ENCODE results near the gene TSEN54.

The TSEN54 gene

GRCh38 chr17:75571197-75571884 lies 55.0 kb downstream of the TSEN54 start:
- TF ChIP-seq CTCF (IDR thresholded peaks at IDR 0.05) (no peak), ZFX (IDR thresholded peaks at IDR 0.05; ENCODE audit: borderline replicate concordance) (no peak)
- no peak overlapping the region for H3K27ac ChIP-seq

GRCh38 chr17:75571885-75572215 lies 55.5 kb downstream of the TSEN54 start:
- no peak overlapping the region for H3K27ac ChIP-seq
- TF ChIP-seq ZFX (IDR thresholded peaks at IDR 0.05; ENCODE audit: borderline replicate concordance) (no peak), CTCF (IDR thresholded peaks at IDR 0.05) (no peak)

GRCh38 chr17:75572713-75573539 lies 56.6 kb downstream of the TSEN54 start:
- H3K27ac ChIP-seq = no peak overlapping the region
- no peak for TF ChIP-seq ZFX (IDR thresholded peaks at IDR 0.05; ENCODE audit: borderline replicate concordance)

- TF ChIP-seq ZFX (IDR thresholded peaks at IDR 0.05; ENCODE audit: borderline replicate concordance) (no peak), CTCF (IDR thresholded peaks at IDR 0.05) (no peak)
- H3K27ac ChIP-seq = no peak overlapping the region
Observed at GRCh38 chr17:75573540-75573957, 57.2 kb downstream of the TSEN54 start.

- no peak overlapping the region for H3K27ac ChIP-seq
- TF ChIP-seq CTCF (IDR thresholded peaks at IDR 0.05) = no peak
- TF ChIP-seq ZFX (IDR thresholded peaks at IDR 0.05; ENCODE audit: borderline replicate concordance) = no peak
Observed at GRCh38 chr17:75573994-75574393, 57.7 kb downstream of the TSEN54 start.

Measured in 22Rv1 (cell line).